CD4-positive, alpha-beta T cell treated with Interleukin-1 beta for 1 hour (primary cell): ENCODE results near the gene ZNF468.
"Not testable (repeated sequence)": the region's sequence is repeated elsewhere in the genome, so short reads cannot be mapped to it uniquely, and the experiment has no call there.

Experiments used
- DNase-seq, 2 donors: peaks; one replicate each; pipeline ENCODE4 v3.0.0-alpha.2; 2020 to 2022

Gene ZNF468

GRCh38 chr19:52823676-52824075 is 33.7 kb downstream of the ZNF468 start:
- DNase-seq = no peak

GRCh38 chr19:52821204-52821960 is 36.0 kb downstream of the ZNF468 start, which contains the start of gene ZNF28:
Gene ZNF28 (minus strand): TSS chr19:52821633. CDS start chr19:52817958, 3,675 bp downstream.
- DNase-seq = peak; percentile 77 to 82

GRCh38 chr19:52820472-52821203 is 36.8 kb downstream of the ZNF468 start:
- DNase-seq = peak; percentile 15 to 31

DNA sequence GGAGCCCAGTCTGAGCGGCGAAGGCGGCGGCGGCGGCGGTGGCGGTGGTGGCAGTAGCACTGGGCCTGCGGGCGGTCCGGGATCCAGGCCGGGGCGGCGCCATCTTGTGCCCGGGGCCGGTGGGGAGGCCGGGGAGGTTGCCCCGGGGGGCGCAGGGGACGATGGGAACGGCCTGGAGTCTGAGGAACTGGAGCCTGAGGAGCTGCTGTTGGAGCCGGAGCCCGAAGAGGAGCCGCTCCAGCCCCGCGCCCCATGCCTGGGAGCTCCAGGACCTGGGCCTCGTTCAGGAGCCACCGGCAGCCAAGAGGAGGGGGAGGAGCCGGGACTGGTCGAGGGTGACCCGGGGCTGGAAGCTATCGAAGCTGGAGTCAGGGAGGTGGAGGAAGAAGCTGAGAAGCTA is 47.6 kb downstream of the ZNF468 start:
- DNase-seq = no peak

- DNase-seq = not testable (repeated sequence)
These were observed 57.3 kb downstream of the ZNF468 start for GRCh38 chr19:52799950-52800640.

DNA sequence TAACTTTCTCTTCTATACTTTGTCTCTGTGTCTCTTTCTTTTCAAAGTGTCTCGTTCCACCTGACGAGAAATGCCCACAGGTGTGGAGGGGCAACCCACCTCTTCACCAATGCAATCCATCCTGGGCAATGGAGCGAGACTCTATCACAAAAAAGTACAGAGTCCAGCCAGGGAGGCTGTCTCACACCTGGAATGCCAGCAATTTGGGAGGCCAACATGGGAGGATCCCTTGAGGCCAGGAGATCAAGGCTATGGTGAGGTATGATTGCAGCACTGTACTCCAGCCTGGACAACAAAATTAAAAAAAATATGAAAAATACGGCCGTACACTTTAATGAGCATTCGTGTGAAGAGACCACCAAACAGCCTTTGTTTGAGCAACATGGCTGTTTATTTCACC is 68.0 kb downstream of the ZNF468 start:
- no peak for DNase-seq
